ENCODE measurements around the gene PLEKHG4B.
"Not testable (repeated sequence)": the region's sequence is repeated elsewhere in the genome, so short reads cannot be mapped to it uniquely, and the experiment has no call there.

PLEKHG4B gene

DNA sequence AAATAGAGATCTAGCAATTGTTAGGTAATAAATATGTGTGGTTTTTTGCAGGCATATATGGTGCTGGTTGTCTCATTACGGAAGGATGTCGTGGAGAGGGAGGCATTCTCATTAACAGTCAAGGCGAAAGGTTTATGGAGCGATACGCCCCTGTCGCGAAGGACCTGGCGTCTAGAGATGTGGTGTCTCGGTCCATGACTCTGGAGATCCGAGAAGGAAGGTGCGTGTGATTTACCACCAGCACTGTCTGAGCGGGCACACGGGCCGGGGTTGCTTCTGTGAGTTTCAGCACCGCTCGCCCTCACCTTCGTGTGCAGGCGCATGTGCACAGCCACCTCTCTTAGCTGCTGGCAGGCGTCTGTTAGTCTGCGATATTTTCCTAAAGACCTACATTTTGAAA is 141.5 kb downstream of the PLEKHG4B start:
- DNase-seq, result not testable (repeated sequence)

DNA sequence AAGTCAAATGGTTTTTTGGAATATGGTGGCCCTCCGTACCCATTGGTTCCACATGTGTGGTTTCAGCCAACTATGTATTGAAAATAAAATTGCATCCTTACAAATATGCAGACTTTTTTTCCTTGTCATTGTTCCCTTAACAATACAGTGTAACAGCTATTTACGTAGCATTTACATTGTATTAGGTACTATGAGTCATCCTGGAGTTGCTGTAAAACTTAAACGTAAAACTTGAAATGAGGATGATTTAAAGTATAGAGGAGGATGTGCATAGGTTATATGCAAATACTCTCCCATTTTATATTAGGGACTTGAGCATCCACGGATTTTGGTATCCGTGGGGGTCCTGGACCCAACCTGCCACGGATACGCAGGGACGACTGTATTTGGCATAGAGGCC is 142.5 kb downstream of the PLEKHG4B start:
- no peak for DNase-seq

DNA sequence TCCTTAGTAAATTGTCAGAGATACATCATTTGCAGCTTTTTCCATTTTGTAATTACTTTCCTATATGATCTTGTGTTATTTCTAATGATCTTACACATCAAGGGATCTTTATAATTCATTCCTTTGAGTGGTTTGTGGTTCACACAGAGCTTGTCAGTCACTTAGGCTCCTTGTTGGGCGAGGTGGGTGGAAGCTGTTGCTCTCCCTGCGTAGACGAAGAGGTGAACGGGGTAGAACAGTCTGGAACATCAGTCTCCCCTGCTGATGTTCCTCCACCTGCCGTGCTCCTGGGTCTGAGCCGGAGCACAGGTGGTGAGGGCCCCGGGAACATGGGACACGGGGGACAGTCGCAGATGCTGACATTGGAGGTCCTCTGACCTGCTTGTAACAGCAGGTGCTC is 143.6 kb downstream of the PLEKHG4B start:
- DNase-seq, result not testable (repeated sequence)

DNA sequence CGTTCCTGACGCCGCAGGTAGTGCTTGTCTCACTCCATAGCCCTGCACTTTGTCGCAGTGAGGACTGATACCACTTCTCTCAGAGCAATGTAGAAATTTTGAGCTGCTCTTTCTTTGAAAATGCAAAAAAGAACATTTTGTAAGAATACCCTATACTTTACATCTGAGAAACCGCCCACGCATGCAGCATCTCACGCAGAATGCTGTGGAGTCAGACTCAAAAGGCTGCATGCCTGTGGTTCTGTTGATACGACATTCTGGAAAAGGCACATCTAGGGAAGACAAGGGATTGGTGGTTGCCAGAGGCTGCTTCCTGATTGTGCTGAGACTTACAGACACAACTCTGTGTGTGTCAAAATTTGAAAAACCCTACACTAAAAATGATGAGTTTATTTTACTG is 146.0 kb downstream of the PLEKHG4B start:
- not testable (repeated sequence) for DNase-seq

All from RPMI8226 (cell line).